HuH-7 (cell line): Measurements from ENCODE around the gene CACNA2D3.

Source experiments
- DNase-seq: peaks from one replicate; pipeline ENCODE4 v3.0.0; 2011; ENCODE audit warnings: low spot score

CACNA2D3 gene

DNA sequence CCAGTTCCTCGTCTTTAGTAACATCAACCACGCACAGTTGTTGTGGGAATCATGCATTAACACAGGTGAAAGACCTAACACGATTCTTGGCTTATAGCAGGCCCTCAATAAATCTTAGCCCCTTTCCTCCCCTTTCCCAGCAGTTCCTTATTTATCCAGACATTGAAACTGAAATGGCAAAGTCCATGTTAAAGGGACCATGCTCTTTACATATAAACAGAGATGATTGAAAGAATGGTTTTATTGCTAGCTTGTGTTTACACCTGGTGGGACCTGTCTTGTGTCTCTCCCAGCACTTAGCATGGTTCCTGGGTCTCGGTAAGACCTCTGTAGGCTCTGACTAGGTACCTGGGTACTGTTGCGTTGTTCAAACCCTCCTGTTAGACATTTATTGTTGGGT is 553.7 kb downstream of the CACNA2D3 start:
- DNase-seq = no peak

DNA sequence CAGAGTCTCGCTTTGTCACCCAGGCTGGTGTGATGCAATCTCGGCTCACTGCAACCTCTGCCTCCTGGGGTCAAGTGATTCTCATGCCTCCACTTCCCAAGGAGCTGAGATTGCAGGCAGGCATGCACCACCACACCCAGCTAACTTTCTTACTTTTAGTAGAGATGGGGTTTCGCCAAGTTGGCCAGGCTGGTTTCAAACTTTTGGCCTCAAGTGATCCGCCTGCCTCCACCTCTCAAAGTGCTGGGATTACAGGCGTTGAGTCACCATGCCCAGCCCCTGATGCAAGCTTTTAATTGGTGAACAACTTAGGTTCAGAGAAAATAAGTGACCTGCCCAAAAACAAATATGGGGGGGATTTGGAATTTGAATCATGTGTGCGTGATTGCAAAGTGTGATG is 559.4 kb downstream of the CACNA2D3 start:
- no peak for DNase-seq

DNA sequence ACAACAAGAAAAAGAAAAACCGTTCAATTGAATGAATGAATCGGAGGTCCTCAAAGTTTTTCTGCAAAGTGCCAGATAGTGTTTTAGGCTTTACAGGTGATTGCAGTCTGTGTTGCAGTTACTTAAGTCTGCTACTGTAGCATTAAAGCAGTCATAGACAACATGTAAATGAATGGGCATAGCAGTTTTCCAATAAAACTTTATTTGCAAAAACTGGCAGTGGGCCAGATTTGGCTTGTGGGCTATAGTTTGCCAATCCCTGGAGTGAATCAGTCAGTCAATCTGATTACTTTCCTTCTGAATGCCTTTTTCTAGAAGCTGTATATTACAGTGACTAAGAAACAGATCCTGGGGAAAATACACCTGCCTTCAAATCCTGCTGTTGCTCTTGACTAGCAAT is 562.9 kb downstream of the CACNA2D3 start:
- no peak for DNase-seq

DNA sequence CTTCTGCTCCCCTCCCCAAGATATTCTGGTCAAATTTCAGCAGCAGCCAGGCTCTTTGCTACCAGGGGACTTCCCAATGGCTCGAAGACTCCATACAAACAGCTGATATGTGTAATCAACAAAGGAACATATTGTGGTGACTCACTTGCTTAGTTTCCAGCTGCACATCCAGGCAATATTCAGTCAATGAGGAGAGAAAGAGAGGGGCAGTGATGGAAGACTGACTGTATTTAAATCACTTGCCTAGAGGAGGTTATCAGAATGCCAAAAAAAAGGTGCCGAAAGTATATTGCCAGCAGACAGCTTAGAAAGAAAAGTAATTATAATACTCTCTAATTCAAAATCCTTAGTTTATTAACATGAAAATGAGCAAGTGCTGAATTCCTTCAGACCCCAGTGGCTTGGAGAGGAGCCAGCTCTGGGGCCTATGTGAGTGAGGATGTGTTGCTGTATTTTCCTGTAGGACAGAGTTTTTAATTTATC is 569.0 kb downstream of the CACNA2D3 start:
- DNase-seq = no peak

DNA sequence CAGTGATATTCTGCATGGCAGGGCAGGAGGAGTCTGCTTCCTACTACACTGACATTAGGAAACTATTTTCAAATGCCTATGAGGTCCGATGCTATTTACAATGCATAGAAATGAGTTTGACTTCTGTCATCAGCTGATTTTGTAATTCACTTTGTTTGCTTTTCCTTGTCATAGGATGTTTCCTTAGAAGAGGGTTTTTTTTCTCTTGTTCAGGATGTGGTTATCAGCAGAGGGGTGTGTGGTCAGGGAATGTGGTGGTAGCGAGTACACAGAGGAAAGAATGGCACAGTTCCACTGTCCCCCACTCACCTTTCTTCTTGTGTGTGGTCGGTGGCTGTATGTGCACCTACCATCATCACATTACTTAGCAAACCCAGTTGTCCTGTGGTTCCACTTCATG is 574.0 kb downstream of the CACNA2D3 start:
- DNase-seq = no peak

DNA sequence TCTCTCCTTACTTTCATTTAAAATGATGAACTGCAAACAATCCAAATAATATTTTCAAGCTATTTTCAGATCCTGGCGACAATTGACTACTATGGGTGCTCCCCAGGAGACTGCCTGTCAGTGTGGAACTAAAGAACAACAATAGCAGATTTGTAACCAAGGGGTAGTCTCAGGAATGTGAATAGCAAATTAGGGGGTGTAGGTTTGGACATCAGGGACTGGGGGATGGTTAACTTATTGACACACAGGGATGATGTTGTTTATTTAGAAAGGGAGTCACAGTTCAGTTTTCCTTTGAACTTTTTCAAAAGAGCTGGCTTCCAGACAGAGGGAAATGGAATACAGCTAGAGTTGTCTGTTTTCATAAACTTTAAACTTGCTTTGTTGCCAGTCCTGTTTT is 575.7 kb downstream of the CACNA2D3 start:
- no peak for DNase-seq

DNA sequence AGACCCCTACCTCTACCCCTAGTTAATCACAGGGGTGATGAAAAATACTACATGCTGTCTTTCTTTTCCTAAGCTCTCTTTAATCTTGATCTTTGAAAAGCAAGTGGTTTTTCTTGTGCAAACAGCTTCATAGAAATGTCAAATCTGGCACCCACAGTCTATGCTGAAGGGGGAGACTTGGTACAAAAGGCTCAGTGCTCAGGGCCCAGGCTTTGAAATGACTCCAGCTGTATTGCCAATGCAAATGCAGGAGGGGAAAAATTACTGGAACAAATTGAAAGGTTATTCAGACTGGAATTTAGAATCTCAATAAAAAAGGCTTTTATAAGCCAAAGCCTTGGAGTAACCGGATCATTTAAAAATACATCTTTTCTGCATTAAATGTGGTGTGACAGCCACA is 581.6 kb downstream of the CACNA2D3 start:
- no peak for DNase-seq

DNA sequence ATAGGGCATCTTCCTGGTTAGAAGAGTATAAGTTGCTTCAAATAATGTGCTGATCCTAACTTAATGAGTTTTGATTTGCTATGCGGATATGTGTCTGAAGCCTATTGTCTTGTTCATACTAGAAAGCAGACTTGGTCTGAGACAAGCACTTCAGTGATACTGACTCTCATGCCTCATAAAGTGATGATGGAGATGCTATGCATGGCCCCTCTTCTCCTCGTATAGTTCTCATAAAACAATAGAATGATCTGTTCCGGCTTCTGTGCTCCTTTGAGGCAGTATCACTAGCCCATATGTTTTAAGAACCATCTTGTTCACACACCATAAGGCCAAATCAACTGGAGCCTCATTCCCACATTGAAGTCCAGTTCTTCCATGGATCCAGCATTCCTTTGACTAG is 583.4 kb downstream of the CACNA2D3 start:
- DNase-seq = no peak

DNA sequence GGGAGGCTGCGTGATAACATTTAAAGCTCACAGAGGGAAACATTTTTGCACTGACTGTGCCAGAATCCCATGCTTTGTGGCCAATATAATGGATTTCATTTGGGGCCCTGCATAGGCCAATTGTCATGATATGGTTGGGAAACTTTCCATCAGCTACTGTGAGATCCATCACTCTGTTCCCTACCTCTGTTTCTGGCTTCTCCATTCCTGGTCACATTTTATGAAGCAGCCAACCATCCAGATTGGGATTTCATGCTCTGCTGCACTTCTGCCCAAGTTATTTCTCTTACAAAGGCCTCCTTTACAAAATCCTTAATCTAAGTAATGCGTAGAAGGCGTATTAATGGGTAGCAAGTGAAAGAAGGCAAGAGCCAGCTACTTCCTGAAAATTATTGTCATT is 584.4 kb downstream of the CACNA2D3 start:
- no peak for DNase-seq

DNA sequence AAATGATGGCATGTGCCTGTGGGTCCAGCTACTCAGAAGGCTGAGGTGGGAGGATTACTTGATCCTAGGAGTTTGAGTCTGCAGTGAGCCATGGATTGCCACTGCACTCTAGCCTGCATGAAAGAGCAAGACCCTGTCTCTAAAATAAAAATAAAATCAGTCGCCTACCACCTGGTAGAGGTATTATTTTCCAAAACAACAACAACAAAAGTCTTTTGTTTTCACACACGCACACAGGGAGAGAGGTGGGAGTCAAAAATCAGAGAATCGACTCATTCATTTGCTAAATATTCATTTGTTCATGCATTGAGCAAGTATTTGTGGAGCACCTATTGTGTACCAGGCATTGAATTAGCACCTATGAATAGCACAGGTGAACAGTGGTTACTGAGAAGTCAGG is 587.4 kb downstream of the CACNA2D3 start:
- DNase-seq = no peak

DNA sequence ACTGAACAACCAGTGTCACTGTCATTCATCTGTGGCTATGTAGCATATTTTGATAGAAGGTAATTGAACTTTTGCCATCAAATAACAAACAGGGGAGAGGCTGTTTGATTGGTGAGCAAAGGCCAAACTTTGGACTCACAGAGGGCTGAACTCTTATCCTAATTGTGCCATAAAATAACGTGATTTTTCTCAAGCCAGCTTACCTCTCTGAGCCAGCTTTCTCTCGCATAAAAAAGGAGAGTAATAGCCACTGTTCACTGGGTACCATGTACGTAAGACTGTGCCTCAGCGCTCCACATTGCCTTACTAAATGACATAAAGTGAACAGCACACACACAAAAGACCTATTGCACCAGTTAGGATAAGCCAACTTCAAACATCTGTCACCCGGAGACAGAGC is 588.6 kb downstream of the CACNA2D3 start:
- no peak for DNase-seq

DNA sequence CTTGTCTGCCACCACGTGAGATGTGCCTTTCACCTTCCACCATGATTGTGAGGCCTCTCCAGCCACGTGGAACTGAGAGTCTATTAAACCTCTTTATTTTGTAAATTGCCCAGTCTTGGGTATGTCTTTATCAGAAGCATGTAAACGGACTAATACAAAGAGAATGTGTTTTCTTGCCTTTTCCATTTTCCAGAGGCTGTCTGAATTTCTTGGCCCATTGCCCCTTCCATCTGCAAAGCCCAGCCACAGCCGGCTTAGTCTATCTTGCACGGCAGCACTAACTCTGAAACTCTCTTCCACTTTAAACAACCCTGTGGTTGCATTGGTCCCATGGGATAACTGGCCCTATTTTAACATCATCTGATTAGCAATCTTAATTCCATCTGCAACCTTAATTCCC is 590.2 kb downstream of the CACNA2D3 start:
- no peak for DNase-seq

DNA sequence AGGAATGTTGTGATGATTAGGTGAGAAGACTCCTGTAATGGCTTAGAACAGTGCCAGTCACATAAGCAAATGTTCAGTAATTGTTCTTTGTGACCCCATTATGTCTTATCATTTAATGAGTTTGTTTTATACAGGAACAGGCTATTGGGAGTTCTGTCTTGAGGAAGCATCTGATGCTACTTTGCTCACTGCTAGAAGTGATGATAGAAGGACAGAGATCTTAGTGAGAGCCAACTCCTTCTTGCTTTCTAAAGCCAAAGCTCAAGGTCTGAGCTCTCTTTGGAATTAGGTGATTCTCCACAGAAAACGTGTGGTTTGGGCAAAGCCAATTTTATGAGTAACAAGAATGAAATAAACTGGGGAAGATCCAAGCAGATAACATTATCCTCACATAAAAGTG is 590.7 kb downstream of the CACNA2D3 start:
- no peak for DNase-seq

DNA sequence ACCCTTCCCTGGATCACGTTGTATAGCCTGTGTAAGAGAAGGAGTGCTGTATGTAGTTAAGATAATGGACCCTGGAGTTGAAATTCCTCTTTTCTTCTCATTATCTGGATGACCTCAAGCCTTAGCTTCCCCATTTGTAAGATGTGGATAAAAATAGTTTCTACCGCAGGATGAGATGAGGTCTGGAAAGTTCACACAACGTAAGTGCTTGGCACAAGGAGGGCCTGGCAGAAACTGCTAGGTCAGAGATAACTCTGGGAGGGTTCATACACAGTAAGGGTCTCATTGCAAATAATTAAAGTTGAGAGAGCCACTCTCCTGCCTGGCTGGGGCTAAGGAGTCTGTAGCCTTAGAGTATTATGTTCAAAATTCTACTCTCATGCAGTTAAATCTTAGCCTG is 591.1 kb downstream of the CACNA2D3 start:
- no peak for DNase-seq

DNA sequence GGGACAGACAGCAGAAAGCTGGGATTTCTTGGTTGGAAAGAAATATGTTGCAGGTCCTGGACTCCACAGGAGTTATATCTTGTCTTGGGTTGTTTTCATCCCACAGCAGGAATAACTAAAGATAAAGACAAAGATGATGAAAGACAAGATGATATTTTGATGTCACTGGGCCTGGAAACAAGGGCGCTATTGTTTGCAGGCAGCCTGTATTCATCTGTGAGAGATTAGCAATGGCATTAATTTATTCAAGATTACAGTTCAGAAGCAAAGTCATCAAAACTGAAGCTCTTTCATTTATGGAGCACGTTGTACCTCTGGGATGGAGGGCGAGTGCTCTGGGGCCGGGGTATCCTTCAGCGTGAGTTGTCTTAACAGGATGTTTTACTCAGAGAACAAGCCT is 591.7 kb downstream of the CACNA2D3 start:
- no peak for DNase-seq

DNA sequence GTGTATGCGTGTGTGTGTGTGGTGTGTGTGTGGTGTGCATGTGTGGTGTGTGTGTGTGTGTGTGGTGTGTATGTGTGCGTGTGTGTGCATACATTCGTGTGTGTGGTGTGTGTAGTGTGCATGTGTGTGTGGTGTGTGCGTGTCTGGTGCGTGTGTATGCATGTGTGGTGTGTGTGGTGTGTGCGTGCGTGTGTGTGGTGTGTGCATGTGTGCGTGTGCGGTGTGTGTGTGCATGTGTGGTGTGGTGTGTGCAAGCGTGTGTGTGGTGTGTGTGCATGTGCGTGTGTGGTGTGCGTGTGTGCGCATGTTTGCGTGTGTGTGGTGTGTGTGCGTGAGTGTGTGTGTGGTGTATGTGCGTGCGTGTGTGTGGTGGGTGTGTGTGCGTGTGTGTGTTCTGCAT is 595.2 kb downstream of the CACNA2D3 start:
- no peak for DNase-seq

DNA sequence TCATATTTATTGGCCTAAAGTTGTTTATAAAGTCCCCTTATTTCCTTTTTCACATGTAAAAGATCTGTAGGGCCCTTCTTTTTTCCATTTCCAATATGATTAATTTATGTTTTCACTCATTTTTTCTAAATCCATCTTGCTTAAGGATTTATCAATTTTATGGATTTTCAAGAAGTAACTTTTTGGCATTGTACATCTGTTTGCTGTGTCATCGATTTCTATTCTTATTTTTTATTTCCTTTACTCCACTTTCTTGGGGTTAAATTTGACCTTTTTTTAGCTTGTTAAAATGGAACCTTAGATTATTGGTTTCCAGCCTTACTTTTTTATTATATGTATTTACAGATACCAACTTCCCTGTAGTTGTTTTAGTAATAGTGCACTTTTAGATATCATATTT is 597.6 kb downstream of the CACNA2D3 start:
- DNase-seq = no peak

DNA sequence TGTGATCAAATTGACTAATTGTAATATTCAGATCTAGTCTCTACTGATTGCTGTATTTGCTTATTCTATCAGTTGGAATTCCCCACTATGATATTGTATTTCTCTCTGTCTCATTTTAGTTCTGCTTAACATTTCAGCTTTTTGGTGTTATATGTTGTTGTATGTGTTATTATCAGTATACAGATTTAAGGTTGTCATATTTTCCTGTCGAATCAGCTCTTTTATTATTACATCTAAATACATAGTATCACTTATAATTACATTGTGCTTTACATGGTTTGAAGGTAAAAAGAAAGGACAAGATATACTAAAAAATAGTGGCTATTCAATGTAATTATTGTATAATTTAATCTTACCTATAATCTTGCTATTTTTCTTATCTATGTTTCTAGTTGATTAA is 598.3 kb downstream of the CACNA2D3 start:
- no peak for DNase-seq

DNA sequence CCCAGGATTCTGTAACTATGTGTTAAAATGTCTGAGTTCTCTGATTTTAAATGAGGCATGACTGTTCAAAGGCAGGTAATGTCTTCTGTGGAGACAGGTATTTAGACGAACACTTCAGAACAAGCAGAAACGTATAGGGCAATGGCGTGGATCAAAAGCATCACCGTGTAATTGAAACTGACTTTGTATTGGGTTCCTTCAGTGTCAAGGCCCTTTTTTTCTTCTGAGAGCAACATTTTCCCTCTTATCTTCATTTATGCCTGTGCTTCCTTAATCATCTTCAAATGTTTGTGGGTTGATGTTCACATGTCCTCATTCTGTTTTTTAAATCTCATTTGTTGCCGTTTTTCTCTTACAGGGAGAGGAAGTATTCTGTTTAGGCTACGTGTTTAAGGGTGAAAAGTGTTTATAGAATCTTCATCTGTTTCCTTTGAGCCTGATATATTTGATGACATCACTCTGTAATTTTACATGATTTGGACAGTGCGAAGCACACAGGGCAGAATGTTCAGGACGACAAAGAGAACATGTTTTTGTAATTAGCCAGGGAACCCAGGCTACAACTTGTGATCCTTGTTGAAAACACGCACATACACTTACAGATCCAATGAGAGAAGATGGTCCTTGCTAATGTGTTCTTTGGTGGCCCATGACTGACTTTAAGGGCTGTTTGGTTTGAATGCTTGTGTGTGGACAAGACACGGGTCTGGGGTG is 609.5 kb downstream of the CACNA2D3 start:
- DNase-seq = no peak

DNA sequence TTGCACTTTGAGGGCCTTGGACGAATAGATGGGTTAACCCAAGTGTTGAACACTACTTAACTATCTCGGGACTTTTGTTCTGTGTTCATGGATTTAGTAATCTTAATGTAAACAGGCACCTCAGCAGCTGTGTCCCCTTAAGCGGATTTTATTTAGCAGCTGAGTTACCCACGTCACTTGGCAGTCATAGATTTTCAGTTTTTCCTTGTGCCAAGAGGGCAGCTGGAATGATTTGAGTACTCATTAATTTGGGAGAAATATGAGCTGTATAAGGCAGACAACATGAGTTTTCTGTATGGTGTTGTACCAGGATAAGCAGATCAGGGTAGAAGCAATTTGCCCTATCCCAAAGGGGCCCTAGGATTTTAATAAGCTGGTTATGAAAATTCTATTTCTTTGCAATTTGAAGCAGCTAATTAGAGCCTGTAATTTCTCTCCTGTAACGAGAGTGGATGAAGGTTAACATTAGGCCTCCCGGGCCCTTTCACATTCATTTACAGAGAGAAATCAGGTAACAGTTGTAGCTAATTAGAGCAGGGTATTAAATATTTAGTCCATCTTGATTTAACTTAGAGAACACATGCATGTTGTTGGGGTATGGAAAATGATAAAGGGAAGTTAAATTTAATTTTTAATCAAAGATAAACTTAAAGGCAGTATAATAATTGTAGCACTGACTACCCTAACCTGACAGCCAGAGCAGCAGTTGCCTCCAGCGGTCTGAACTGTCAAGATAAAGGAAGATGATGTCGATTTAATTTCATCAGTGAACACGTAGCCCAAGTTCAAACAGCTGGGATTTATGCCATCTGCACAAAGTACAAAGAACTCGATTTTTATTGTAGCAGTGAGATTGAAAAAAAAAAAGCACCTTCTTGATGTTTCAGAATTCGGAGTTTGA is 611.0 kb downstream of the CACNA2D3 start:
- no peak for DNase-seq

DNA sequence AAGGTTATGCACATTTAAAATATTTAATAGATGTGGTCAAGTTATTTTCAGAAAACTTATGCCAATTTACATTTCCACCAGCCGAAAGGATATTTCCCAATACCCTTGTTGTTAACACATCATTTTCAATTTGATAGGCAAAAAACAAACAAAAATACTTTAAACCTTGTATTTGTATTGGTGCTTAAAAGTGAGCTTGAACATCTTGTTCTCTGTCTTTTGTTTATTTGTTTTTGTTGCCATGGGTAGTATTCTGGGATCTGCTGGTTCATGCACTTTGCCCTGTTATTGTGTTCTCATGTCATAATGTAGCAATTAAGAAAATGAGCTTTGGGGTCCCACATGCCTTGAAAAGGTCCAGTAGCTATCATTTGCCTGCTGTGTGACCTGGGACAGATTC is 614.1 kb downstream of the CACNA2D3 start:
- DNase-seq = no peak

DNA sequence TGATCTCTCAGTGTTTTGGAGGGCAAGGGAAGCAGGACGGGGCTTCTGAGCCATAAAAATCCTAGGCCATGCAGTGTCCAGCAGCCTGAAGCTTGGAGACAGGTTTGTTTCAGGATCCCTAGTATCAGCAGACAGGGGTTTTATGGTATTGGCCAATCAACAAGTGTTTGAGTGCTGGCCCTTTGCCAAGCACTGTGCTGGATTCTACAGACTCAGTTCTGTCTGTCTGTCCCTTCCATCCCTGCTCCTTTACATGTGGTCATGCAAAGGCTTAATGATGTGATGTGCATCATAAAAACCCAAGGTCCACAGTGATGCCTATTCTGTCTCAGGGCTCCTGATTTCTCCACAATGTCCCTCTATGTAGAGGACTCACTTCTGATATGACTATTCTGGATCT is 621.4 kb downstream of the CACNA2D3 start:
- DNase-seq = no peak

DNA sequence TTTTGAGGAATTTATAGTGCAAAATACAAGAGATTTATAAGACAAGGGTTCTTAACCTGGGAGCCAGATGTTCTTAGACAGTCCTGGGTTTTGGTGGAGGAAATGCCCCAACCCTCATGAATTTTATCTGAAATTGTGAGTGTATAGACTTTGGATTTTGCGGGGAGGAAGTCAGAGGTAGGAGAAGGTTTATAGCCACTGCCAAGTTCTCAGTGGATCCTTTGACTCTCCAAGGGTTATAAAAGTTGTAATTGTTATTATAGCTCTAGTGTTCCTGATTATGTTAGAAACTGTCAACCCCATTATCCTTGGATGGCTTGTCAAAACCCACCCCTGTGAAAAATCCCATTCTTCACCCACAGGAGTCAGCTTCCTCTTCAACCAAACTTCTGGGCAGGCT is 621.9 kb downstream of the CACNA2D3 start:
- no peak for DNase-seq

DNA sequence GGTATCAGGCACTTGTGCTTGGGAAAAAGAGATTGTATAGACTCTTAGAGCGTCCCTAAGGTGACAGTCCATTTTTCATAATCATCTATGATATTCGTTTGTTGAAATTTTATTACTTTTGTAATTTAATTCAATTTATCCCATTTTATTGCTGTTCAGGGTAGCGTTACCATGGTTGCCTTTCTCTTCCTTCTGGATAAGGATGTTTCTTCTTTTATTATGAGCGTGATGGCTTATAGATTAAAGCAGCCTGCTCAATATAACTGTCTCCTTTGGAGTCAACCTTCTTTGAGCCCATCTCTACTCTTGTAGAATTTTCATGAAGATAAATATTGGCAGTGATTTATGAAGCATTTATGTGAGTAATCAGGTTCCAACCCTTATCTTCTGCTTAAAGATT is 623.5 kb downstream of the CACNA2D3 start:
- DNase-seq = no peak
